Uterus (tissue), 4 donors: ENCODE measurements around the gene FAM47E. TPM values are rescaled to one million over a fixed set of nuclear protein-coding genes. Genes with fewer than 3 reads are reported as not detected.
A peak's percentile ranks its signal among the peaks of the same experiment; 100 is the strongest.

Experiments
- DNase-seq, 2 donors: peaks; one replicate each; pipeline ENCODE4 v3.0.0-alpha.2; 2019 to 2020
- H3K27ac ChIP-seq, 2 donors: fragments of 200-600 bp; sonication (generic); 1 replicate in 1 of 2; 2 replicates in 1 of 2; pipeline ENCODE4 v1.5.1; 2016 to 2018
- H3K27me3 ChIP-seq, 2 donors: fragments of 200-600 bp; sonication (generic); one replicate each; pipeline ENCODE4 v1.5.1; 2018 to 2019; ENCODE audit warnings: control low read depth in 1 of 2
- H3K36me3 ChIP-seq, 2 donors: fragments of 200-600 bp; sonication (generic); one replicate each; pipeline ENCODE4 v1.5.1; 2019; ENCODE audit warnings: control low read depth in 1 of 2
- H3K4me1 ChIP-seq, 2 donors: fragments of 200-600 bp; sonication (generic); one replicate each; pipeline ENCODE4 v1.5.1; 2018 to 2019; ENCODE audit warnings: control low read depth in 1 of 2
- H3K4me3 ChIP-seq, 2 donors: fragments of 200-600 bp; sonication (generic); 1 replicate in 1 of 2; 2 replicates in 1 of 2; pipeline ENCODE4 v1.5.1; 2018 to 2019; ENCODE audit warnings: mild to moderate bottlenecking in 1 of 2
- H3K9me3 ChIP-seq, 2 donors: fragments of 200-600 bp; sonication (generic); one replicate each; pipeline ENCODE4 v1.5.1; 2019; ENCODE audit warnings: control low read depth in 1 of 2
- CTCF ChIP-seq, 4 experiments: fragments of 200-600 bp in 2 of 4; fragments of 450-650 bp in 2 of 4; sonication (generic) in 2 of 4; IDR thresholded peaks; one replicate each; pipeline ENCODE4 v1.5.1; 2016 to 2019; ENCODE audit warnings: antibody characterized with exemption in 4 of 4, mild to moderate bottlenecking in 2 of 4, moderate library complexity in 1 of 4
- POLR2A ChIP-seq, 2 donors: fragments of 450-650 bp; IDR thresholded peaks; one replicate each; pipeline ENCODE4 v1.6.1; 2016; ENCODE audit warnings: antibody characterized with exemption in 2 of 2, mild to moderate bottlenecking in 1 of 2, moderate library complexity in 1 of 2
- intact Hi-C: fragments of 100-400 bp; cut with DNase I; formaldehyde crosslinking; loops from one replicate; pipeline ENCODE4 v1.15.1; 2023; ENCODE audit warnings: low total_unique reads
- total RNA-seq, 4 donors: library from RNA; depleted of rRNA in 3 of 4; stranded (reverse); fragments of >200 nt in 3 of 4; gene quantifications; one replicate each; pipeline versions ENCODE4 v1.1.0 to v1.2.4, GENCODE V29; 2014 to 2023
- donor health status: DM: yes; HTN: yes; CAD: no.

FAM47E gene
- total RNA-seq, 4 donors from 2014 or later: 0.29 to 1.4 (median 1.2) TPM; not detected in 1

GRCh38 chr4:76300012-76300411, 48.5 kb downstream of the FAM47E start:
- no peaks in the 10 kb centered on the region for H3K9me3 ChIP-seq
- no peak for TF ChIP-seq POLR2A (IDR thresholded peaks at IDR 0.05)
- TF ChIP-seq CTCF (IDR thresholded peaks at IDR 0.05): no peak
- no peak overlapping the region for H3K4me3 ChIP-seq
- no peaks in the 10 kb centered on the region for H3K36me3 ChIP-seq
- H3K27me3 ChIP-seq: no peaks in the 10 kb centered on the region
- H3K27ac ChIP-seq: no peak overlapping the region
- no peak for DNase-seq
- no peaks in the 10 kb centered on the region for H3K4me1 ChIP-seq
- intact Hi-C loops: no loop called here

- DNase-seq: no peak
- H3K27ac ChIP-seq: peak overlapping the region in 1 of 2 donors; percentile 8
- H3K4me1 ChIP-seq: no peaks in the 10 kb centered on the region
- no peaks in the 10 kb centered on the region for H3K9me3 ChIP-seq
- TF ChIP-seq POLR2A (IDR thresholded peaks at IDR 0.05) (no peak), CTCF (IDR thresholded peaks at IDR 0.05) (no peak)
- H3K36me3 ChIP-seq: no peaks in the 10 kb centered on the region
- H3K4me3 ChIP-seq: no peak overlapping the region
- intact Hi-C loops: no loop called here
- no peaks in the 10 kb centered on the region for H3K27me3 ChIP-seq
These were observed 49.7 kb downstream of the FAM47E start for GRCh38 chr4:76301068-76301774.

GRCh38 chr4:76301775-76302162, 50.2 kb downstream of the FAM47E start:
- no peak for DNase-seq
- Histone ChIP-seq H3K9me3 (no peaks in the 10 kb centered on the region), H3K36me3 (no peaks in the 10 kb centered on the region), H3K27ac (no peak overlapping the region), H3K4me3 (no peak overlapping the region), H3K27me3 (no peaks in the 10 kb centered on the region), H3K4me1 (no peaks in the 10 kb centered on the region)
- TF ChIP-seq CTCF (IDR thresholded peaks at IDR 0.05): no peak
- no peak for TF ChIP-seq POLR2A (IDR thresholded peaks at IDR 0.05)
- intact Hi-C loops: no loop called here

GRCh38 chr4:76302826-76303438, 51.4 kb downstream of the FAM47E start:
- no peak for DNase-seq
- H3K27ac ChIP-seq: no peak overlapping the region
- no peaks in the 10 kb centered on the region for H3K4me1 ChIP-seq
- intact Hi-C loops: no loop called here
- no peaks in the 10 kb centered on the region for H3K36me3 ChIP-seq
- TF ChIP-seq CTCF (IDR thresholded peaks at IDR 0.05) (no peak), POLR2A (IDR thresholded peaks at IDR 0.05) (no peak)
- H3K4me3 ChIP-seq: no peak overlapping the region
- H3K9me3 ChIP-seq: no peaks in the 10 kb centered on the region
- H3K27me3 ChIP-seq: no peaks in the 10 kb centered on the region

GRCh38 chr4:76305033-76305687, 53.6 kb downstream of the FAM47E start:
- no peaks in the 10 kb centered on the region for H3K27me3 ChIP-seq
- peak overlapping the region in 1 of 2 donors; percentile 85 for H3K4me3 ChIP-seq
- H3K9me3 ChIP-seq: no peaks in the 10 kb centered on the region
- DNase-seq: no peak
- intact Hi-C loops: no loop called here
- H3K36me3 ChIP-seq: no peaks in the 10 kb centered on the region
- H3K4me1 ChIP-seq: no peaks in the 10 kb centered on the region
- TF ChIP-seq CTCF (IDR thresholded peaks at IDR 0.05): no peak
- no peak for TF ChIP-seq POLR2A (IDR thresholded peaks at IDR 0.05)
- H3K27ac ChIP-seq: peak overlapping the region; percentile 78 to 87
